Urothelium cell line (cell line): ENCODE measurements around the gene PRSS2.
A peak's percentile ranks its signal among the peaks of the same experiment; 100 is the strongest.

Source experiments
- DNase-seq: peaks from one replicate; pipeline ENCODE4 v3.0.0; 2011; ENCODE audit warnings: low spot score, mixed read lengths
- FAIRE-seq: peaks from 2 replicates; lab custom pipeline; 2011; peaks lifted over from hg19 to GRCh38; lab: Jason Lieb, UNC

PRSS2 gene

DNA sequence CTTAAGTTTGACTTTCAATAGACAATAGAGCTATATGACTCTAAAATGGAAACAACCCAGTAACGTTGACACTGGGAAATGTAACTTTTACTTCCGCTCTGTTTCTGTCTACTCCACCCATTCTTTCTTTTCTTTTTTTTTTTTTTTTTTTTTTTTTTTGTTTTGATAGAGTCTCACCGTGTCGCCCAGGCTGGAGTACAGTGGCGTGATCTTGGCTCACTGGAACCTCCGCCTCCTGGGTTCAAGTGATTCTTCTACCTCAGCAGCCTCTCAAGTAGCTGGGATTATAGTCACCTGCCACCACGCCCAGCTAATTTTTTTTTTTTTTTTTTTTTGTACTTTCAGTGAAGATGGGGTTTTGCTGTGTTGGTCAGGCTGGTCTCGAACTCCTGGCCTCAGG, 13.9 kb downstream of the PRSS2 start:
- DNase-seq (no peak), FAIRE-seq (no peak)

DNA sequence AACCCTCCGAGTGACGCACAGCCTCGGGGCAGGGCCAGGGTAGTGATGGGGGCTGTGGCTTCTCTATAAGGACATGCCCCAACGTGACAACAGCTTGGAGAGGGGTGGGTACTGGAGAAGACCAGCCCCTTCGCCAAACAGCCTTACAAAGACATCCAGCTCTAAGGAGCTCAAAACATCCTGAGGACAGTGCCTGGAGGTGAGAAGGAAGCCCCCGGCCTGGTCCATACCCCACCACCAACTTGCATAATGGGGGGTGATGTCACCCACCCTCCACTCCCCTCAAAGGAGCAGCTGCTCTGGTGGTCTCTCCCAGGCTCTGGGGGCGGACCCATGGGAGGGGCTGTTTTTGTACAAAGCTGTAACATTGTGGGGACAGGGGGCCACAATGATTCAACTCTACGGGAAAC, 15.1 kb downstream of the PRSS2 start:
- FAIRE-seq: no peak

DNA sequence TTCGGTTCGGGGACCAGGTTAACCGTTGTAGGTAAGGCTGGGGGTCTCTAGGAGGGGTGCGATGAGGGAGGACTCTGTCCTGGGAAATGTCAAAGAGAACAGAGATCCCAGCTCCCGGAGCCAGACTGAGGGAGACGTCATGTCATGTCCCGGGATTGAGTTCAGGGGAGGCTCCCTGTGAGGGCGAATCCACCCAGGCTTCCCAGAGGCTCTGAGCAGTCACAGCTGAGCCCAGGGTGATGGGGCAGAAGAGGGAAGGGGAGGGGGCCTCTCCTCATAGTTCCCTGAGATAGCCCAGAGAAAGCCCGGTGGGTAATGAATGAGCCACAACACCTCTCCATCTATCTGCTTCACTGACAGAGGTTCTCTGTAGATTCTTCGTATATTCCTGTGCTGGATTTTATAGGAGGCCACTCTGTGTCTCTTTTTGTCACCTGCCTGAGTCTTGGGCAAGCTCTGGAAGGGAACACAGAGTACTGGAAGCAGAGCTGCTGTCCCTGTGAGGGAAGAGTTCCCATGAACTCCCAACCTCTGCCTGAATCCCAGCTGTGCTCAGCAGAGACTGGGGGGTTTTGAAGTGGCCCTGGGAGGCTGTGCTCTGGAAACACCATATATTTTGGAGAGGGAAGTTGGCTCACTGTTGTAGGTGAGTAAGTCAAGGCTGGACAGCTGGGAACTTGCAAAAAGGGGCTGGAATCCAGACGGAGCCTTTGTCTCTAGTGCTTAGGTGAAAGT, 16.4 kb downstream of the PRSS2 start:
- DNase-seq (no peak), FAIRE-seq (no peak)

More for the DNA sequence above, 15.1 kb downstream of the PRSS2 start:
- DNase-seq: no peak

DNA sequence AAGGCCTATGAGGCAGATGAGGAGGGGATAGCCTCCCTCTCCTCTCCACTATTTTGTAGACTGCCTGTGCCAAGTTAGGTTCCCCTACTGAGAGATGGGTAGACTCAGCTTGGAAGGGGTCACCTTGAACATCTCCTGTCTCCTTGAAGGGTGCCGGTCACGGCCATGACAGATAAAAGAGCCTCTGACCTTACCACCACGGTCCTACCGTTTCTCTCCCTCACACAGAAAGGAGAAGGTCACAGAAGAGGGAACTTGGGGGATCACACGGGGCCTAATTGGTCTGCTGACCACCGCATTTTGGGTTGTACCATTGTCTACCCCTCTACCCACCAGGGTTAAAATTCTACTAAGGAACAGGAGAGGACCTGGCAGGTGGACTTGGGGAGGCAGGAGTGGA, 17.0 kb downstream of the PRSS2 start:
- no peak for DNase-seq
- no peak for FAIRE-seq

DNA sequence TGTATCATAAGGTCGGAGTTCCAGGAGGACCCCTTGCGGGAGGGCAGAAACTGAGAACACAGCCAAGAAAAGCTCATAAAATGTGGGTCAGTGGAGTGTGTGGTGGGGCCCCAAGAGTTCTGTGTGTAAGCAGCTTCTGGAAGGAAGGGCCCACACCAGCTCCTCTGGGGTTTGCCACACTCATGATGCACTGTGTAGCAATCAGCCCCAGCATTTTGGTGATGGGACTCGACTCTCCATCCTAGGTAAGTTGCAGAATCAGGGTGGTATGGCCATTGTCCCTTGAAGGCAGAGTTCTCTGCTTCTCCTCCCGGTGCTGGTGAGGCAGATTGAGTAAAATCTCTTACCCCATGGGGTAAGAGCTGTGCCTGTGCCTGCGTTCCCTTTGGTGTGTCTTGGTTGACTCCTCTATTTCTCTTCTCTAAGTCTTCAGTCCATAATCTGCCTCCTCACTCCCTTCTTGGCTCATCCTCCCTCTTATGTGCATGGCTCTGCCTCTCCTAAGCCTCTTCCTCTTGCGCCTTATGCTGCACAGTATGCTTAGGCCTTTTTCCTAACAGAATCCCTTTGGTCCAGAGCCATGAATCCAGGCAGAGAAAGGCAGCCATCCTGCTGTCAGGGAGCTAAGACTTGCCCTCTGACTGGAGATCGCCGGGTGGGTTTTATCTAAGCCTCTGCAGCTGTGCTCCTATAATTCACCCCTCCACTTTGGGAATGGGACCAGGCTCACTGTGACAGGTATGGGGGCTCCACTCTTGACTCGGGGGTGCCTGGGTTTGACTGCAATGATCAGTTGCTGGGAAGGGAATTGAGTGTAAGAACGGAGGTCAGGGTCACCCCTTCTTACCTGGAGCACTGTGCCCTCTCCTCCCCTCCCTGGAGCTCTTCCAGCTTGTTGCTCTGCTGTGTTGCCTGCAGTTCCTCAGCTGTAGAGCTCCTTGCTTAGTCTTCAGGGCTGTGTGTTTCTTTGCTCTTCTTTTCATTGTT, 17.8 kb downstream of the PRSS2 start:
- no peak for FAIRE-seq
- no peak for DNase-seq

DNA sequence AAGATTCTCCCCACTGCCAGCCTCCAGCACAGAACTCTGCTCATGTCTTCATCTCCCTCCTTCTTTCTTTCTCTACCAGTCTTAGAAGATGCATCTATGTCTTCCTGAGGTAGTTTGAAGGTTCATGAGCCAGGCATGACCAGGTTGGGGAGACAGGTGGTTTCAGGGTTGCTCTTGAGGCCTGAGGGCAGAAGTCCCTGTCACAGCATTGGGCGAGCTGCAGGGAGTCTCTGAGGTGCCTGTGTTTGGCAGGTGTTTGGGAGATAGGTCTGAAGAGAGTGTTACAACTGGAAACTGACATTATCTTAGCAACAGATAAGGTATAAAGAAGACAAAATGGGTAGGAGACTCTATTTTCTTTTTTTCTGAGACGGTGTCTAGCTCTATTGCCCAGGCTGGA, 18.7 kb downstream of the PRSS2 start:
- FAIRE-seq: no peak
- DNase-seq: no peak

DNA sequence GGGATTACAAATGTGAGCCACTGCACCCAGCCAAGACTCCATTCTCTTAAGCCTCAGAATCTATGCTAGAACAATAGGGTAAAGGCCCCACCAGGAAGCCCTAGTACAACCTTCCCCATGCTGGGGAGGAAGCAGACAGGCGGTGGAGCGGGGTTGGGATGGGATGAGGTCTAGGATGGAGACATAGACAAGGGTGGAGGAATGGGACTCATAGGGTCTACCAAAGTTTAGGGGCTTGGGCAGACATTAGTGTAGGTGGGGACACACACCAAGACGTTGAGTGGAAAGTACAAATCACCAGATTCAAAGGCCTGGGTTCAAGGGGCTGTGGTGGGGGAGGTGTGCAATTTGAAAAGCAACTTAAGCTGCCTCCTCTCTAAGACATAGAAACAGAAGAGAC, 19.3 kb downstream of the PRSS2 start:
- DNase-seq (no peak), FAIRE-seq (no peak)

DNA sequence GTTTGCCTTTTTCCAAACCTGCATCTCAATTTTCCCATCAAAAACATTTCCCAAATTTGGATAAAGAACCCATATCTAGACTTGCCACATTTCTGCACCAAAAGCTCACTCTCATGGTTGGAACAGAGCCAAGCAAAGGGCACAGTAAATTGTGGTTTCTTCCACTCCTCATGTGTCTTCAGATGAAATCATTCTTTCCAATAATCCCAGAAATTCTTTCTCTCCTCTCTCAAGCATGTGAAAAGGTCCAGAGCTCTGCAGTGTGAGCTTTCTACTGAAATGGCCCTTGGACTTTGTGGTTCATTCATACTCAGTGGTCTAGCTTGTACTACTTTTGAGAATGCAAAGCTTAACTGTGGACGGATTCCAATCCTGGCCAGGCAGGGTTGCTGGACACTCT, 19.8 kb downstream of the PRSS2 start:
- DNase-seq (no peak), FAIRE-seq (no peak)

DNA sequence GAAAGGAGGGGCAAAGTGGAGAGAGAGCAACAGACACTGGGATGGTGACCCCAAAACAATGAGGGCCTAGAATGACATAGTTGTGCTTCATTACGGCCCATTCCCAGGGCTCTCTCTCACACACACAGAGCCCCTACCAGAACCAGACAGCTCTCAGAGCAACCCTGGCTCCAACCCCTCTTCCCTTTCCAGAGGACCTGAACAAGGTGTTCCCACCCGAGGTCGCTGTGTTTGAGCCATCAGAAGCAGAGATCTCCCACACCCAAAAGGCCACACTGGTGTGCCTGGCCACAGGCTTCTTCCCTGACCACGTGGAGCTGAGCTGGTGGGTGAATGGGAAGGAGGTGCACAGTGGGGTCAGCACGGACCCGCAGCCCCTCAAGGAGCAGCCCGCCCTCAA, 20.7 kb downstream of the PRSS2 start:
- no peak for DNase-seq
- no peak for FAIRE-seq

DNA sequence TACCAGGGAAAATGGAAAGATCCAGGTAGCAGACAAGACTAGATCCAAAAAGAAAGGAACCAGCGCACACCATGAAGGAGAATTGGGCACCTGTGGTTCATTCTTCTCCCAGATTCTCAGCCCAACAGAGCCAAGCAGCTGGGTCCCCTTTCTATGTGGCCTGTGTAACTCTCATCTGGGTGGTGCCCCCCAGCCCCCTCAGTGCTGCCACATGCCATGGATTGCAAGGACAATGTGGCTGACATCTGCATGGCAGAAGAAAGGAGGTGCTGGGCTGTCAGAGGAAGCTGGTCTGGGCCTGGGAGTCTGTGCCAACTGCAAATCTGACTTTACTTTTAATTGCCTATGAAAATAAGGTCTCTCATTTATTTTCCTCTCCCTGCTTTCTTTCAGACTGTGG, 21.4 kb downstream of the PRSS2 start:
- DNase-seq: no peak
- FAIRE-seq: no peak

DNA sequence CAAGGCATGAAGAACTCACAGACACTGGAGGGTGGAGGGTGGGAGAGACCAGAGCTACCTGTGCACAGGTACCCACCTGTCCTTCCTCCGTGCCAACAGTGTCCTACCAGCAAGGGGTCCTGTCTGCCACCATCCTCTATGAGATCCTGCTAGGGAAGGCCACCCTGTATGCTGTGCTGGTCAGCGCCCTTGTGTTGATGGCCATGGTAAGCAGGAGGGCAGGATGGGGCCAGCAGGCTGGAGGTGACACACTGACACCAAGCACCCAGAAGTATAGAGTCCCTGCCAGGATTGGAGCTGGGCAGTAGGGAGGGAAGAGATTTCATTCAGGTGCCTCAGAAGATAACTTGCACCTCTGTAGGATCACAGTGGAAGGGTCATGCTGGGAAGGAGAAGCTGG, 21.8 kb downstream of the PRSS2 start:
- DNase-seq: no peak
- FAIRE-seq: no peak

DNA sequence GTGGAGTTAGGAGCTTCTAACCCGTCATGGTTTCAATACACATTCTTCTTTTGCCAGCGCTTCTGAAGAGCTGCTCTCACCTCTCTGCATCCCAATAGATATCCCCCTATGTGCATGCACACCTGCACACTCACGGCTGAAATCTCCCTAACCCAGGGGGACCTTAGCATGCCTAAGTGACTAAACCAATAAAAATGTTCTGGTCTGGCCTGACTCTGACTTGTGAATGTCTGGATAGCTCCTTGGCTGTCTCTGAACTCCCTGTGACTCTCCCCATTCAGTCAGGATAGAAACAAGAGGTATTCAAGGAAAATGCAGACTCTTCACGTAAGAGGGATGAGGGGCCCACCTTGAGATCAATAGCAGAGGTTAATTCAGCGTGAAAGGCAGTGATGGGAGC, 22.4 kb downstream of the PRSS2 start:
- FAIRE-seq (no peak), DNase-seq (peak; percentile 66)

DNA sequence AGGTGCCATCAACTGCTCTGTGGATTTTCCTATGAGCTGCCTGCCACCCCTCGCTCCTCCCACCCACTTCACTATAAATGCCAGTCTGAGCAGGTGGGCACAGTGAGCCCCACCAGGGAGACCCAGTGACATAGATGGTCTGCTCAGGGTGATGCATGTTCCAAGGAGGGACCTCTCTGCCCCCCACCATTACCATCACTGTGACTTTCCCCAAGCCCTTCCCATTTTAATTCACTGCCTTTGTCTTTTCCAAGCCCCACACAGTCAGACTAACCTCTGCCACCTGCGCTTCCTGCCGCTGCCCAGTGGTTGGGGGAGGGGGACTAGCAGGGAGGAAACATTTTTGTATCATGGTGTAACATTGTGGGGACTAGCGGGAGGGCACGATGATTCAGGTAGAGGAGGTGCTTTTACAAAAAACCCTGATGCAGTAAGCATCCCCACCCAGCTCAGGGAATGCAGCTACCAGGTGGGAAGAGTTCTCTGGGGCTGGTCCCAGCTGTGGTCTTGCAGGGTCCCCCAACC, 24.6 kb downstream of the PRSS2 start:
- DNase-seq (peak; percentile 72), FAIRE-seq (no peak)

DNA sequence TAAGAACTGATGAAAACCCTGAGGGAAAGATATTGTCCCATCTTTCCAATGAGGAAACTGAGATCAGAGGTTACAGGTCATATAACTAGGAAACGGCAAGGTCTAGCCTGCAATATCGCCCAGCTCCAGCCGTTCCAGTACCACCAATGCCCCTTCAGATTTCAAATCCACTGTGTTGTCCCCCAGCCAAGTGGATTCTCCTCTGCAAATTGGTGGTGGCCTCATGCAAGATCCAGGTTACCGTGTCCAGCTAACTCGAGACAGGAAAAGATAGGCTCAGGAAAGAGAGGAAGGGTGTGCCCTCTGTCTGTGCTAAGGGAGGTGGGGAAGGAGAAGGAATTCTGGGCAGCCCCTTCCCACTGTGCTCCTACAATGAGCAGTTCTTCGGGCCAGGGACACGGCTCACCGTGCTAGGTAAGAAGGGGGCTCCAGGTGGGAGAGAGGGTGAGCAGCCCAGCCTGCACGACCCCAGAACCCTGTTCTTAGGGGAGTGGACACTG, 25.3 kb downstream of the PRSS2 start:
- FAIRE-seq (no peak), DNase-seq (no peak)

DNA sequence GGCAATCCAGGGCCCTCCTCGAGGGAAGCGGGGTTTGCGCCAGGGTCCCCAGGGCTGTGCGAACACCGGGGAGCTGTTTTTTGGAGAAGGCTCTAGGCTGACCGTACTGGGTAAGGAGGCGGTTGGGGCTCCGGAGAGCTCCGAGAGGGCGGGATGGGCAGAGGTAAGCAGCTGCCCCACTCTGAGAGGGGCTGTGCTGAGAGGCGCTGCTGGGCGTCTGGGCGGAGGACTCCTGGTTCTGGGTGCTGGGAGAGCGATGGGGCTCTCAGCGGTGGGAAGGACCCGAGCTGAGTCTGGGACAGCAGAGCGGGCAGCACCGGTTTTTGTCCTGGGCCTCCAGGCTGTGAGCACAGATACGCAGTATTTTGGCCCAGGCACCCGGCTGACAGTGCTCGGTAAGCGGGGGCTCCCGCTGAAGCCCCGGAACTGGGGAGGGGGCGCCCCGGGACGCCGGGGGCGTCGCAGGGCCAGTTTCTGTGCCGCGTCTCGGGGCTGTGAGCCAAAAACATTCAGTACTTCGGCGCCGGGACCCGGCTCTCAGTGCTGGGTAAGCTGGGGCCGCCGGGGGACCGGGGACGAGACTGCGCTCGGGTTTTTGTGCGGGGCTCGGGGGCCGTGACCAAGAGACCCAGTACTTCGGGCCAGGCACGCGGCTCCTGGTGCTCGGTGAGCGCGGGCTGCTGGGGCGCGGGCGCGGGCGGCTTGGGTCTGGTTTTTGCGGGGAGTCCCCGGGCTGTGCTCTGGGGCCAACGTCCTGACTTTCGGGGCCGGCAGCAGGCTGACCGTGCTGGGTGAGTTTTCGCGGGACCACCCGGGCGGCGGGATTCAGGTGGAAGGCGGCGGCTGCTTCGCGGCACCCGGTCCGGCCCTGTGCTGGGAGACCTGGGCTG, 26.0 kb downstream of the PRSS2 start:
- FAIRE-seq: no peak
- no peak for DNase-seq

DNA sequence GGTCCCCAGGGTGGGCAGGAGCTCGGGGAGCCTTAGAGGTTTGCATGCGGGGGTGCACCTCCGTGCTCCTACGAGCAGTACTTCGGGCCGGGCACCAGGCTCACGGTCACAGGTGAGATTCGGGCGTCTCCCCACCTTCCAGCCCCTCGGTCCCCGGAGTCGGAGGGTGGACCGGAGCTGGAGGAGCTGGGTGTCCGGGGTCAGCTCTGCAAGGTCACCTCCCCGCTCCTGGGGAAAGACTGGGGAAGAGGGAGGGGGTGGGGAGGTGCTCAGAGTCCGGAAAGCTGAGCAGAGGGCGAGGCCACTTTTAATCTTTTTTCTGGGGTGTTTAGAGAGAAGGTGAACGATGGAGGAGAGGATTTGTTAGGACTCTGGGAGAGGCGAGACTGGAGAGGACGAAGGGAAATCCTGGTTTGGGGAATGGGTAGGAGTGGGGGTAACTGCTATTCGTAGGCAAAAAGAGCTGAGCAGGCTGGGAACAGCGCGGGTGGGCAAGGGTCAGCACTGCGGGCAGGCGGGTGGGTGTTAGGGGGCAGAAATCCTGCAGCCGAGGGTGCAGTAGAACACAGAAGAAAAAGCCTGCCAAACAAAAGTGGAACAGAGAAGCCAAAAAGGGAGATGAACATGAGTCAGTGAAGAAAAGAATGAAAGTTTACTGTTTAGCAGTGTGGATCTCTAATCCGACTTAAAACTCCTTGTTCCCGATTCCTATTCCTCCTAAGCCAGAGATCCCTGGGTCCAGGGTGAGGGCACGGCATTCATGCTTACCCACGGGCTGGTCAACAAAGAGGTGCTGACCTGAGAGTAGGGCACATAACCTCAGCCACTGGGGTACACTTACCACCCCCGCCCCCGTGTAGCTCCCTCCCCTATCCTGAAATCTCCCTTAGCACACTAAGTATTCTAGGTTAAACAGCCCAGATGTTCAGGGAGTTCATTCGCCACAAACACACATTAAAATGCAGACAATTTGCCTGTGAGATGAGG, 26.9 kb downstream of the PRSS2 start:
- FAIRE-seq: no peak
- no peak for DNase-seq

DNA sequence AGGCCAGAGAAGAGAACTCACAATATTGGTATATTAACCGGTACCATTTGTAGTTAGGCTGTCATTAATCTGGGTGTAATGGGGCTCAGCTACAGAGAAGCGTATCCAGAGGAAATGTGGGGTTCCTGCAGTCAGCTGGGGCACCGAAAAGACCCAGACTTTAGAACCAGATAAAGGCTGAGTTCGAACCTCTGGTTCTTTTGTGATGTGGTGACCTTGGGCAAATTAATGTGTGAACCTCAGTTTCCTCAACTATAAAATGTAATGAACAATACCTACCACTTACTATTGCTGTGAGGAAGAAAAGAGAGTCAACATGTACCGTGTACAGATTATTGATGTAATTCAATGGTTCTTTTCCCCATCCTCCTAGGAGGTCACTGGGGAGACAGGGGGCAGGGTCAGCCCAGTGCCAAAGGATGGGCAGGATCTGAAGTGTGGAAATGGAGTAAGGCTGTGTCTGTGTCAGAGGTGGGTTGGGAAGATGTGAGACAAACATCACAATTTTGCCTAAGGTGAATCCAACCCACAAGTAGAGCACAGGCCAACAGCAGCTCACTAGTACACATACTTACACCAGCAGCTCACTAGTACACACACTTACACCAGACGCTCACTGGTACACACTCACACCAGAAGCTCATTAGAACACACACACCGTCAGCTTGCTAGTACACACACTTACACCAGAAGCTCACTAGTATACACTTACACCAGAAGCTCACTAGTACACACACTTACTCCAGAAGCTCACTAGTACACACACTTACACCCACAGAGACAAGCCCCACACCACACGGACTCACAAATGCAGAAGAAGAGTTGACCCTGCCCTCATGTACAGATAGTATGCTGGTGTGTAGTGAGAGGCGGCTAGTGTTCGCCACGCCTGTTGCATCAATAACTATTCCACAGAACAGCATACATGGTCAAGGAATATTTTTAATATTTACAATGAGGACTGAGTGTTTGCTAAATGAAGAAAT, 28.0 kb downstream of the PRSS2 start:
- FAIRE-seq: no peak
- no peak for DNase-seq

DNA sequence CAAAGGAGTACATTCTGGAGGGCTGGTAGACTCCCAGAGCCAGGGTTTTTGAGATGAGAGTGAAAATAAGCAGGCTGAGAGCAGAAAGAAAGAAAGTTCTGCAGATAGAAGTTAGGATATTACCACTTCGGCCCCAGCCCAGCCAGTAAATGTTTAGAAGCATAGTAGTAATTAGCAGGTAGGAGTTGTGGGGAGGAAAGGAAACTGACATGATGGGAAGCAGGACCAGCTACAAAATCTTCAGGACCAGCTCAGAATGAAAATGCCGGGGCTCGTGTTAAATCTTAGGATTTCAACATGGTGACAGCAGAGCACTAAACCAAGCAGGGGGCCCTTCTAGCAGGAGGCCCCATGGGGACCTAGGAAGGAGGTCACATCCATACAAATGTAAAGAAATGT, 28.7 kb downstream of the PRSS2 start:
- FAIRE-seq (no peak), DNase-seq (no peak)
